HCT116 (cell line): ENCODE measurements around the gene RPS6KA2. TPM values are rescaled to one million over a fixed set of nuclear protein-coding genes. Genes with fewer than 3 reads are reported as not detected.

ENCODE experiments used
- ATAC-seq: fragments of 200-7000 bp; cut with Tn5 transposase; 2 replicates; pipeline ENCODE4 v1.9.1; 2020; ENCODE audit warnings: mild to moderate bottlenecking, moderate library complexity
- BruUV-seq: library from RNA; stranded (reverse); fragments of 400-500 nt; replicated peaks from 2 replicates; lab custom pipeline; 2021; lab: Mats Ljungman, UMichigan
- CTCF ChIA-PET: fragments of 300-600 bp; sonication (Branson Sonifier 250); formaldehyde crosslinking; loops from one replicate; lab custom pipeline; 2021; ENCODE audit warnings: antibody characterized with exemption; lab: Charles Lee
- POLR2A ChIA-PET: fragments of 300-600, 350-600 bp; sonication (Branson Sonifier 250); formaldehyde crosslinking; loops from one replicate; lab custom pipeline; 2021; ENCODE audit warnings: antibody characterized with exemption; lab: Charles Lee
- RAD21 ChIA-PET, 2 experiments: fragments of 300-600 bp; sonication (Branson Sonifier 250); formaldehyde crosslinking; loops; one replicate each; lab custom pipeline; 2023; ENCODE audit warnings: low total read pairs in 2 of 2; ENCODE audit not compliant: uncharacterized antibody in 2 of 2, unreplicated experiment in 2 of 2, low non-redundant PET in 1 of 2; lab: Charles Lee
- DNase-seq: peaks from one replicate; pipeline ENCODE4 v3.0.0-alpha.2; 2010; ENCODE audit warnings: low read depth, low spot score
- H2AFZ ChIP-seq: fragments of 200-600 bp; shearing (Covaris generic), sonication (generic); 2 replicates; pipeline ENCODE4 v1.6.1; 2017; ENCODE audit warnings: low read depth, mixed run types, mixed read lengths, antibody characterized with exemption, low read length; ENCODE audit not compliant: poor library complexity, severe bottlenecking
- H3K27ac ChIP-seq: 2 replicates; pipeline ENCODE4 v1.5.1; 2012; ENCODE audit warnings: low read depth, low read length
- H3K27me3 ChIP-seq: fragments of 200-600 bp; sonication (generic); 2 replicates; pipeline ENCODE4 v1.6.1; 2016; ENCODE audit warnings: mixed run types, low read length, mixed read lengths; ENCODE audit not compliant: insufficient read depth
- H3K36me3 ChIP-seq, 2 experiments: fragments of 200-500 bp in 1 of 2; fragments of 200-600 bp in 1 of 2; sonication (Bioruptor generic) in 1 of 2; sonication (generic) in 1 of 2; 2 replicates each; pipeline versions ENCODE4 v1.5.1 to v1.6.1; 2014 to 2016; ENCODE audit warnings: low read length in 2 of 2, inconsistent platforms in 1 of 2, mixed read lengths in 1 of 2, mixed run types in 1 of 2; ENCODE audit not compliant: insufficient read depth in 2 of 2, control insufficient read depth in 1 of 2
- H3K4me1 ChIP-seq, 2 experiments: fragments of 200-600 bp in 1 of 2; sonication (generic) in 1 of 2; 2 replicates each; pipeline versions ENCODE4 v1.5.1 to v1.6.1; 2012 to 2017; ENCODE audit warnings: low read length in 2 of 2, inconsistent platforms in 1 of 2, mild to moderate bottlenecking in 1 of 2, mixed read lengths in 1 of 2, mixed run types in 1 of 2, moderate library complexity in 1 of 2; ENCODE audit not compliant: insufficient read depth in 2 of 2, control insufficient read depth in 1 of 2
- H3K4me2 ChIP-seq: fragments of 200-600 bp; sonication (generic); 2 replicates; pipeline ENCODE4 v1.6.1; 2017; ENCODE audit warnings: mixed run types, low read length, mixed read lengths
- H3K4me3 ChIP-seq, 2 experiments: fragments of 200-600 bp in 1 of 2; sonication (generic) in 1 of 2; replicated peaks in 1 of 2; 2 replicates each; pipeline ENCODE4 v1.5.1; 2011 to 2016; ENCODE audit warnings: low read length in 2 of 2, control low read depth in 1 of 2, low read depth in 1 of 2, mild to moderate bottlenecking in 1 of 2, mixed read lengths in 1 of 2, mixed run types in 1 of 2
- H3K79me2 ChIP-seq: fragments of 200-600 bp; sonication (generic); 2 replicates; pipeline ENCODE4 v1.6.1; 2017; ENCODE audit warnings: mild to moderate bottlenecking, mixed run types, low read length, moderate library complexity, mixed read lengths; ENCODE audit not compliant: insufficient read depth
- H3K9ac ChIP-seq: fragments of 200-600 bp; sonication (generic); 2 replicates; pipeline ENCODE4 v1.6.1; 2016; ENCODE audit warnings: low read length, mixed read lengths
- H3K9me2 ChIP-seq: fragments of 200-600 bp; sonication (generic), shearing (Covaris generic); 2 replicates; pipeline ENCODE4 v1.6.1; 2017; ENCODE audit warnings: mixed run types, mild to moderate bottlenecking, moderate library complexity; ENCODE audit not compliant: insufficient read depth
- H3K9me3 ChIP-seq, 2 experiments: fragments of 200-500 bp in 1 of 2; fragments of 200-600 bp in 1 of 2; sonication (Bioruptor generic) in 1 of 2; sonication (generic) in 1 of 2; 2 replicates each; pipeline ENCODE4 v1.6.1; 2014 to 2017; ENCODE audit warnings: low read length in 2 of 2, mixed read lengths in 2 of 2, inconsistent platforms in 1 of 2, low read depth in 1 of 2, mild to moderate bottlenecking in 1 of 2, mixed run types in 1 of 2, moderate library complexity in 1 of 2; ENCODE audit not compliant: control insufficient read depth in 1 of 2, insufficient read depth in 1 of 2
- H4K20me1 ChIP-seq: fragments of 200-600 bp; sonication (generic), shearing (Covaris generic); 2 replicates; pipeline ENCODE4 v1.6.1; 2017; ENCODE audit warnings: mixed run types, mild to moderate bottlenecking, moderate library complexity; ENCODE audit not compliant: insufficient read depth
- CEBPB ChIP-seq: IDR thresholded peaks from 2 replicates; pipeline ENCODE4 v1.6.1; 2012; ENCODE audit warnings: low read depth
- ELF1 ChIP-seq: IDR thresholded peaks from 2 replicates; pipeline ENCODE4 v1.6.1; 2012; ENCODE audit warnings: low read depth, borderline replicate concordance
- EZH2 ChIP-seq: fragments of 200-600 bp; sonication (generic); IDR thresholded peaks from 2 replicates; pipeline ENCODE4 v1.6.1; 2017; ENCODE audit warnings: antibody characterized with exemption, mixed run types
- EZH2phosphoT487 ChIP-seq: fragments of 200-600 bp; IDR thresholded peaks from 2 replicates; pipeline ENCODE4 v1.6.1; 2018; ENCODE audit warnings: antibody characterized with exemption, borderline replicate concordance
- JUND ChIP-seq: IDR thresholded peaks from 2 replicates; pipeline ENCODE4 v1.6.1; 2012
- POLR2A ChIP-seq: IDR thresholded peaks from 2 replicates; pipeline ENCODE4 v1.7.0; 2011; ENCODE audit warnings: borderline replicate concordance; ENCODE audit not compliant: insufficient read depth, insufficient read length; ENCODE audit errors: extremely low read depth
- RAD21 ChIP-seq: IDR thresholded peaks from 2 replicates; pipeline ENCODE4 v1.6.1; 2012; ENCODE audit warnings: low read depth, mild to moderate bottlenecking
- SIN3A ChIP-seq: IDR thresholded peaks from 2 replicates; pipeline ENCODE4 v1.6.1; 2012; ENCODE audit warnings: low read depth
- SRF ChIP-seq: IDR thresholded peaks from 2 replicates; pipeline ENCODE4 v1.6.1; 2012; ENCODE audit warnings: low read depth
- TCF7L2 ChIP-seq: IDR thresholded peaks from 2 replicates; pipeline ENCODE4 v1.7.0; 2011; ENCODE audit warnings: borderline replicate concordance, inconsistent platforms; ENCODE audit not compliant: insufficient read depth, insufficient read length; ENCODE audit errors: extremely low read depth
- ZNF274 ChIP-seq: fragments of 200-500 bp; sonication (Bioruptor generic); IDR thresholded peaks from 2 replicates; pipeline ENCODE4 v1.6.1; 2014; ENCODE audit warnings: mild to moderate bottlenecking, low read depth, low read length, inconsistent platforms
- intact Hi-C: fragments of 100-400 bp; cut with micrococcal nuclease; formaldehyde crosslinking; loops from 2 replicates; pipeline ENCODE4 v1.10.0; 2022
- total RNA-seq: library from RNA; stranded (reverse); gene quantifications from one replicate; pipeline ENCODE4 v1.2.1, GENCODE V29; 2021; ENCODE audit not compliant: unreplicated experiment
- TF ChIP-seq, protein P1 (sequence below), 3 experiments: fragments of 200-600 bp in 1 of 3; sonication (generic) in 1 of 3; IDR thresholded peaks in 2 of 3; conservative IDR thresholded peaks in 1 of 3; 2 replicates each; pipeline ENCODE4 v1.5.1; 2012 to 2017; ENCODE audit warnings: low read depth in 2 of 3, low read length in 2 of 3, antibody characterized with exemption in 1 of 3, borderline replicate concordance in 1 of 3, control low read depth in 1 of 3, mild to moderate bottlenecking in 1 of 3, mixed read lengths in 1 of 3, mixed run types in 1 of 3, moderate library complexity in 1 of 3; ENCODE audit not compliant: insufficient read depth in 1 of 3
- TF ChIP-seq, protein P2 (sequence below): IDR thresholded peaks from 2 replicates; pipeline ENCODE4 v1.6.1; 2012
- TF ChIP-seq, protein P3 (sequence below): IDR thresholded peaks from 2 replicates; pipeline ENCODE4 v1.6.1; 2011; ENCODE audit warnings: mild to moderate bottlenecking, low read length, moderate library complexity; ENCODE audit not compliant: insufficient replicate concordance; ENCODE audit errors: extremely low read depth
- TF ChIP-seq, protein P4 (sequence below): IDR thresholded peaks from 2 replicates; pipeline ENCODE4 v1.6.1; 2012

RPS6KA2 gene
- total RNA-seq, 1 experiment from 2014 or later: 8.5 TPM

DNA sequence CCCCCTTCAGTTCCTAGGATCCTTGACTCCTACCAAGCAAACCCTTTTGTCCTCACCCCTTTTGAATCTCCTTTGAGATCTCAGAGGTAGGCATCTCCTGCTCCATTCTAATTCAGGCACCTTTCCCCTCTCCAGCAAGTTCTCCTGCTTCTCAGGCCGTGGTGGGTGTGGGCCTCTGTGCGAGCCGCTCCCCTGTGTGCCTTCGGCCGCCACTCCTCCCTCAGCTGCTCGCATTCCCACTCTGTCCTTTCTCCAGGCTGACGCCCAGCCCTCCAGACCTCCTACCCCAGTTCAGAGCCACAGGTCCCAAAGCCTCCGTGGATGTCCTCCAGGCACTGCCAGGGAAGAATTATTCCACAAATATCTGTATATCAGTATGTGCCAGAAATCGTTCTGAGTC lies 19.7 kb upstream of the RPS6KA2 start:
- no peak overlapping the region for H3K4me2 ChIP-seq
- TF ChIP-seq EZH2 (no peak), JUND (no peak), SIN3A (no peak), ELF1 (no peak), CEBPB (no peak), EZH2phosphoT487 (no peak), TCF7L2 (no peak), RAD21 (no peak), SRF (no peak), ZNF274 (no peak), POLR2A (no peak)
- TF ChIP-seq, protein P1, sequence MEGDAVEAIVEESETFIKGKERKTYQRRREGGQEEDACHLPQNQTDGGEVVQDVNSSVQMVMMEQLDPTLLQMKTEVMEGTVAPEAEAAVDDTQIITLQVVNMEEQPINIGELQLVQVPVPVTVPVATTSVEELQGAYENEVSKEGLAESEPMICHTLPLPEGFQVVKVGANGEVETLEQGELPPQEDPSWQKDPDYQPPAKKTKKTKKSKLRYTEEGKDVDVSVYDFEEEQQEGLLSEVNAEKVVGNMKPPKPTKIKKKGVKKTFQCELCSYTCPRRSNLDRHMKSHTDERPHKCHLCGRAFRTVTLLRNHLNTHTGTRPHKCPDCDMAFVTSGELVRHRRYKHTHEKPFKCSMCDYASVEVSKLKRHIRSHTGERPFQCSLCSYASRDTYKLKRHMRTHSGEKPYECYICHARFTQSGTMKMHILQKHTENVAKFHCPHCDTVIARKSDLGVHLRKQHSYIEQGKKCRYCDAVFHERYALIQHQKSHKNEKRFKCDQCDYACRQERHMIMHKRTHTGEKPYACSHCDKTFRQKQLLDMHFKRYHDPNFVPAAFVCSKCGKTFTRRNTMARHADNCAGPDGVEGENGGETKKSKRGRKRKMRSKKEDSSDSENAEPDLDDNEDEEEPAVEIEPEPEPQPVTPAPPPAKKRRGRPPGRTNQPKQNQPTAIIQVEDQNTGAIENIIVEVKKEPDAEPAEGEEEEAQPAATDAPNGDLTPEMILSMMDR (IDR thresholded peaks at IDR 0.05 in 2 of 3, conservative IDR thresholded peaks at IDR 0.05 in 1 of 3; ENCODE audit: borderline replicate concordance in 1 of 3, insufficient read depth in 1 of 3, low read depth in 2 of 3, low read length in 2 of 3): no peak
- TF ChIP-seq, protein P2, sequence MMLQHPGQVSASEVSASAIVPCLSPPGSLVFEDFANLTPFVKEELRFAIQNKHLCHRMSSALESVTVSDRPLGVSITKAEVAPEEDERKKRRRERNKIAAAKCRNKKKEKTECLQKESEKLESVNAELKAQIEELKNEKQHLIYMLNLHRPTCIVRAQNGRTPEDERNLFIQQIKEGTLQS: no peak
- TF ChIP-seq, protein P3, sequence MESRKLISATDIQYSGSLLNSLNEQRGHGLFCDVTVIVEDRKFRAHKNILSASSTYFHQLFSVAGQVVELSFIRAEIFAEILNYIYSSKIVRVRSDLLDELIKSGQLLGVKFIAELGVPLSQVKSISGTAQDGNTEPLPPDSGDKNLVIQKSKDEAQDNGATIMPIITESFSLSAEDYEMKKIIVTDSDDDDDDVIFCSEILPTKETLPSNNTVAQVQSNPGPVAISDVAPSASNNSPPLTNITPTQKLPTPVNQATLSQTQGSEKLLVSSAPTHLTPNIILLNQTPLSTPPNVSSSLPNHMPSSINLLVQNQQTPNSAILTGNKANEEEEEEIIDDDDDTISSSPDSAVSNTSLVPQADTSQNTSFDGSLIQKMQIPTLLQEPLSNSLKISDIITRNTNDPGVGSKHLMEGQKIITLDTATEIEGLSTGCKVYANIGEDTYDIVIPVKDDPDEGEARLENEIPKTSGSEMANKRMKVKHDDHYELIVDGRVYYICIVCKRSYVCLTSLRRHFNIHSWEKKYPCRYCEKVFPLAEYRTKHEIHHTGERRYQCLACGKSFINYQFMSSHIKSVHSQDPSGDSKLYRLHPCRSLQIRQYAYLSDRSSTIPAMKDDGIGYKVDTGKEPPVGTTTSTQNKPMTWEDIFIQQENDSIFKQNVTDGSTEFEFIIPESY: no peak
- TF ChIP-seq, protein P4, sequence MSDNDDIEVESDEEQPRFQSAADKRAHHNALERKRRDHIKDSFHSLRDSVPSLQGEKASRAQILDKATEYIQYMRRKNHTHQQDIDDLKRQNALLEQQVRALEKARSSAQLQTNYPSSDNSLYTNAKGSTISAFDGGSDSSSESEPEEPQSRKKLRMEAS: no peak
- no peak overlapping the region for H3K9ac ChIP-seq
- CTCF ChIA-PET: no interaction called here
- H3K36me3 ChIP-seq: no peaks in the 10 kb centered on the region
- DNase-seq (no peak), ATAC-seq (no peak)
- H3K79me2 ChIP-seq: no peaks in the 10 kb centered on the region
- POLR2A ChIA-PET: no interaction called here
- H3K27ac ChIP-seq: no peak overlapping the region
- BruUV-seq: no TSS peak
- no peak overlapping the region for H2AFZ ChIP-seq
- H3K9me3 ChIP-seq: peaks cover 0 to 4% of the 10 kb centered on the region in 2 experiments; a peak in 1 of 4 replicates
- H3K9me2 ChIP-seq: no peaks in the 10 kb centered on the region
- intact Hi-C loops: no loop called here
- H3K27me3 ChIP-seq: no peaks in the 10 kb centered on the region
- H4K20me1 ChIP-seq: no peaks in the 10 kb centered on the region
- peaks cover 0 to 6% of the 10 kb centered on the region in 2 experiments; a peak in 1 of 4 replicates for H3K4me1 ChIP-seq
- H3K4me3 ChIP-seq: no peak overlapping the region
- RAD21 ChIA-PET: no interaction called here
